GM23248 (cell line): Measurements from ENCODE around the gene TNFAIP8L2. TPM values are rescaled to one million over a fixed set of nuclear protein-coding genes. Genes with fewer than 3 reads are reported as not detected.

Experiments
- DNase-seq: peaks from one replicate; pipeline ENCODE4 v3.0.0-alpha.2; 2015
- H2AFZ ChIP-seq: fragments of 200-600 bp; sonication (generic); 2 replicates; pipeline ENCODE4 v1.6.1; 2016; ENCODE audit warnings: antibody characterized with exemption
- H3F3A ChIP-seq: fragments of 200-600 bp; sonication (generic); 2 replicates; pipeline ENCODE4 v1.6.1; 2016; ENCODE audit warnings: mild to moderate bottlenecking, antibody characterized with exemption, mixed run types; ENCODE audit not compliant: insufficient read depth
- H3K27ac ChIP-seq: fragments of 200-600 bp; sonication (generic); 2 replicates; pipeline ENCODE4 v1.5.1; 2016; ENCODE audit warnings: mild to moderate bottlenecking
- H3K27me3 ChIP-seq: fragments of 200-600 bp; sonication (generic); replicated peaks from 2 replicates; pipeline ENCODE4 v1.6.1; 2016; ENCODE audit warnings: mild to moderate bottlenecking; ENCODE audit not compliant: insufficient read depth
- H3K36me3 ChIP-seq: fragments of 200-600 bp; sonication (generic); 2 replicates; pipeline ENCODE4 v1.6.1; 2016; ENCODE audit warnings: low read depth, mild to moderate bottlenecking
- H3K4me1 ChIP-seq: fragments of 200-600 bp; sonication (generic); 2 replicates; pipeline ENCODE4 v1.6.1; 2016; ENCODE audit warnings: mild to moderate bottlenecking; ENCODE audit not compliant: insufficient read depth
- H3K4me2 ChIP-seq: fragments of 200-600 bp; sonication (generic); one replicate; pipeline ENCODE4 v1.6.1; 2016; ENCODE audit warnings: mild to moderate bottlenecking; ENCODE audit not compliant: unreplicated experiment
- H3K4me3 ChIP-seq: fragments of 200-600 bp; sonication (generic); 2 replicates; pipeline ENCODE4 v1.5.1; 2016; ENCODE audit warnings: mild to moderate bottlenecking
- H3K79me2 ChIP-seq: fragments of 200-600 bp; sonication (generic); 2 replicates; pipeline ENCODE4 v1.6.1; 2016; ENCODE audit warnings: mild to moderate bottlenecking; ENCODE audit not compliant: insufficient read depth
- H3K9ac ChIP-seq: fragments of 200-600 bp; sonication (generic); 2 replicates; pipeline ENCODE4 v1.6.1; 2016; ENCODE audit warnings: mild to moderate bottlenecking
- H3K9me2 ChIP-seq: fragments of 200-600 bp; sonication (generic); 2 replicates; pipeline ENCODE4 v1.6.1; 2016; ENCODE audit warnings: mixed run types, mild to moderate bottlenecking, moderate library complexity; ENCODE audit not compliant: insufficient read depth
- H3K9me3 ChIP-seq: fragments of 200-600 bp; sonication (generic); one replicate; pipeline ENCODE4 v1.6.1; 2017; ENCODE audit warnings: low read depth
- H4K20me1 ChIP-seq: fragments of 200-600 bp; sonication (generic); 2 replicates; pipeline ENCODE4 v1.6.0; 2016; ENCODE audit not compliant: insufficient read depth
- EZH2 ChIP-seq: fragments of 200-600 bp; sonication (generic); IDR thresholded peaks from 2 replicates; pipeline ENCODE4 v1.6.1; 2018; ENCODE audit warnings: antibody characterized with exemption, mild to moderate bottlenecking; ENCODE audit not compliant: insufficient read depth, poor library complexity, severe bottlenecking
- EZH2phosphoT487 ChIP-seq: fragments of 200-600 bp; sonication (generic); IDR thresholded peaks from 2 replicates; pipeline ENCODE4 v1.6.1; 2018; ENCODE audit warnings: antibody characterized with exemption, moderate library complexity, mild to moderate bottlenecking, low read depth; ENCODE audit not compliant: insufficient read depth
- WGBS, 2 experiments: methylation state at CpG; one replicate each; pipeline ENCODE4 v1.1.6; 2015 to 2017; ENCODE audit warnings: low lambda C conversion rate in 2 of 2, low coverage in 1 of 2; ENCODE audit errors: missing lambda C conversion rate in 2 of 2; 5-methylcytosine and 5-hydroxymethylcytosine counted together
- in situ Hi-C: fragments of 300-500 bp; cut with MboI; formaldehyde crosslinking; loops from 2 replicates; pipeline ENCODE4 v1.15.0; 2020
- polyA plus RNA-seq: library from polyadenylated mRNA; unstranded; fragments of >200 nt; fragmentation: Nextera tagmentation; extraction: Ambion mirVana; gene quantifications from 2 replicates; pipeline ENCODE4 v1.2.1, GENCODE V29; 2016
- total RNA-seq: library from RNA; depleted of rRNA; stranded (reverse); fragments of >200 nt; shearing (Covaris generic); gene quantifications from 2 replicates; pipeline ENCODE4 v1.2.3, GENCODE V29; 2014

The TNFAIP8L2 gene
- total and polyA plus RNA-seq, 2 experiments from 2014 or later, result not detected

DNA sequence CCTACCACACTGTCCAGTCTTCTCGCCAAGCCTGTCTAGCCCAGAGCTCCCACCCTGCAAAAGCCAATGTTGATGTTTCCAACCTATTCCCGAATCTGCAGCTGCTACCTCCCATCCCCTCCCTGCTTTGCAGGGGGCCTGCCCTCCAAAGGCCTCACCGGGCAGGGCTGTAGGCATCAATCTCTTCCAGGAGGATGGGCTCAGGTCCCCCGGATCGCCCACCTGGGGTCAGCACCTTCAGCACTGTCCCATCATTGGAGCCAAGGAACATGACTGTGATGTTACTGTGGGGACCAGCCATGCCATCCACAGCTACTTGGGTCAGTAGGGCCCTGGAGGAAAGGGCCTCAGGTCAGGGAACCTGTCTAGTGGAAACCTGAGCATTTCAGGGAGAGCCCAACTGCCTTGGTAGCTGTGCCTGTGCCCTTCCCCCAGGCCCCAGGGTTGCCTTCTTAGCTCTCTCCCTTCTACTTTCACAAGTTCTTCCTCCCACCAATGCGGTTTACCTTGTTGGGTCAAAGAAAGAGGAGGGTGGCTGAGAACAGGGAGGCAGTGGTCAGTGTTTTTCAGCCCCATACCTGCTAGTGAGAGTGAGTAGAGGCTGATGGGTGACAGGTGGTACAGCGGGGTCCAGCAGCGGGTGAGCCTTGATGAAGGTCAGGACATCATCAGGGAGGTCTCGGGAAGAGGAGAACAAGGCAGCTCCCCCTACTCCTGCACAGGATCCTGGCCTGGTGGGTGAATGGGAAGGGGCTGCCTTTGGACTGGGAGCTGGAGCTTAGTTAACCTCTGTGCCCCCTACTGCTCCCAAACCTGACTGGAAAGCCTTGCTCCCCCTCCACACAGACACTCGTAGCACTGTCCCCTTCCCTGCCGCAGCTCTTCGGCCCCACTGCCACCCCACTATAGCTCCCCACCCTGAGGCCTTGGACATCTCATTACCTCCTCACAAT, 20.7 kb upstream of the TNFAIP8L2 start:
- H3K9me3 ChIP-seq, result no peaks in the 10 kb centered on the region
- DNase-seq, result no peak
- H3K4me2 ChIP-seq, result no peak overlapping the region
- H3K9me2 ChIP-seq, result no peaks in the 10 kb centered on the region
- in situ Hi-C loops, result no loop called here
- no peaks in the 10 kb centered on the region for H3K79me2 ChIP-seq
- H3K4me1 ChIP-seq, result no peaks in the 10 kb centered on the region
- H3F3A ChIP-seq, result no peaks in the 10 kb centered on the region
- H3K27me3 ChIP-seq, result no peaks in the 10 kb centered on the region
- H3K4me3 ChIP-seq, result no peak overlapping the region
- H3K9ac ChIP-seq, result no peak overlapping the region
- H3K27ac ChIP-seq, result no peak overlapping the region
- H4K20me1 ChIP-seq, result no peaks in the 10 kb centered on the region
- no peak overlapping the region for H2AFZ ChIP-seq
- no peak for TF ChIP-seq EZH2
- no peak for TF ChIP-seq EZH2phosphoT487
- no peaks in the 10 kb centered on the region for H3K36me3 ChIP-seq
- 80% methylated on average over 12 of the region's 12 CpGs for WGBS, 2 experiments

DNA sequence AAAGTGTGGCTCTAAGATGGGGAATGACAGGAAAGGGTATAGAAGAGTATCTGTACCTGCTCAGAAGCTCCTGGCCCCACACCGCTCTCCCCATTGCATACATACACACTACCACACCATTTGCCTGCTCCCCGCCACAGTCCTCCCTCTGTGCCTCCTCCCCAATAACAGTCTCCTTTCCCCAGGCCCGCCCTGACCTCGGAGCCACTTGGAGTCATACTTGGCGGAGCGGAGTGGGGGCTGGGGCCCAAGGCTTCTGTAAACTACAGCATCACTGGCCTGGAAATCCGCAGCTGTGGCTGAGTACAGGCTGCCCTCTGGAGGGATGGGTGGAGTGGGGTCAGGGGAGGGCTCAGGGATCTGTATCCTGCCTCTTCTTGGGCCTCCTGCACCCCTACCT, 18.7 kb upstream of the TNFAIP8L2 start:
- Histone ChIP-seq H3K4me2 (no peak overlapping the region), H3K79me2 (no peaks in the 10 kb centered on the region), H3F3A (no peaks in the 10 kb centered on the region), H3K9me3 (no peaks in the 10 kb centered on the region), H3K36me3 (no peaks in the 10 kb centered on the region), H3K9me2 (no peaks in the 10 kb centered on the region), H4K20me1 (no peaks in the 10 kb centered on the region), H3K4me3 (no peak overlapping the region), H3K9ac (no peak overlapping the region), H3K4me1 (no peaks in the 10 kb centered on the region), H3K27ac (no peak overlapping the region), H3K27me3 (no peaks in the 10 kb centered on the region), H2AFZ (no peak overlapping the region)
- DNase-seq, result no peak
- TF ChIP-seq EZH2phosphoT487 (no peak), EZH2 (no peak)
- WGBS, 2 experiments, result 92 to 99% methylated on average over 7 of the region's 7 CpGs
- in situ Hi-C loops, result no loop called here

DNA sequence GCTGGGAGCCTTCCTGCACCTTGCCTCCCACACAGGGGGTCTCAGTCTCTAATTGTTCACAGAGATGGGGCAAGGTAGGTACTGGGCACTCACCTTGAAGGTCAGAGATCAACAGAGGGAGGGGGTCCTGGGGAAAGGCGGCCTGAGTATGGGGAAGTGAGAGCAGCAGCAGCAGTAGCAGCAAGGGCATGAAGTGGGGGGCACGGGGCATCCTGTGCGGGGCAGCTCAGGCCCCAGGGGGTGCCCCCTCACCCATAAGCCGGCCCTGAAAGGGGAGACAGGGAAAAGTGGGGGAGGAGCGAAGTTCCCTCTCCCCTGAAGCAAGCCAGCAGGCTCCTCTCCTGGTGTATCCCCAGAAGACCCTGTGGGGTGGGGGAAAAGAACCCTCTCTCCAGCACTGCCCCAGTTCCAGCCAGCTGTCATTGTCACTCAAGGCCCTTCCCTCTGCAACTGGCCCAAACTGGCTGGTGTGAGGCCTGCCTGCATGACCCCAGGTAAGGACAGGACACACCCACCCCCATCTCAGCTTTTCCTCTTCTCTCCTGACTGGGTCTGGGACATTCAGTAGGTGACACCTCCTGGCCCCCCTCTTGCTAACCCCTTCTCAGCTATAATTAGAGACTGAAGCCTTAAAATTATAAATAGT, 13.9 kb upstream of the TNFAIP8L2 start:
- H3K9me3 ChIP-seq, result no peaks in the 10 kb centered on the region
- no peaks in the 10 kb centered on the region for H4K20me1 ChIP-seq
- no peak overlapping the region for H3K4me3 ChIP-seq
- in situ Hi-C loops, result no loop called here
- H3K4me2 ChIP-seq, result no peak overlapping the region
- H3K4me1 ChIP-seq, result 0 out of 2 replicates have a peak, but pooled peaks cover 6% of the 10 kb centered on the region
- TF ChIP-seq EZH2phosphoT487 (no peak), EZH2 (no peak)
- H3K27ac ChIP-seq, result no peak overlapping the region
- H3F3A ChIP-seq, result peaks cover 2% of the 10 kb centered on the region; the same call in 1 of the 2 replicates
- H3K9me2 ChIP-seq, result no peaks in the 10 kb centered on the region
- 60 to 65% methylated on average over 1 to 5 of the region's 5 CpGs for WGBS, 2 experiments
- no peaks in the 10 kb centered on the region for H3K36me3 ChIP-seq
- H3K9ac ChIP-seq, result no peak overlapping the region
- no peaks in the 10 kb centered on the region for H3K79me2 ChIP-seq
- no peak for DNase-seq
- no peaks in the 10 kb centered on the region for H3K27me3 ChIP-seq
- H2AFZ ChIP-seq, result no peak overlapping the region

DNA sequence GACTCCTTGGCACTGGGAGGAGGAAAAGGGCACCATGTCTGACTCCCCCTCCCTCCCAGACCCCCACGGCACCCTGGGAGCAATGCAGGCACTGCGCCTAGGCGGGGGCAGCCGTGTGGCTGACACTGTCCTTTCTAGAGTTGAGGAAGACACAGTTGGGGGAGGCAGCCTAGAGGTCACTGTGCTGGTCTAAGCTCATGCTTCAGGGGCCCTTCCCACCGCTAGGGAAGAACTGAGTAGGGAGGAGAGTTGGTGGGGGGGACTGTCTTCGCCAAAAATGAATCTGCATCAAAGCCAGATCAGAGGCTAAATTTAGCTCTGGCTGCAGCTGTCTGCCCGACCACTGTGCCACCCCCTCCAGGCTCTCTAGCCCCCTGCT, 13.4 kb upstream of the TNFAIP8L2 start:
- Histone ChIP-seq H4K20me1 (no peaks in the 10 kb centered on the region), H3K4me3 (no peak overlapping the region), H3K9me3 (no peaks in the 10 kb centered on the region), H3F3A (peaks cover 7% of the 10 kb centered on the region), H3K4me1 (0 out of 2 replicates have a peak, but pooled peaks cover 7% of the 10 kb centered on the region), H3K36me3 (no peaks in the 10 kb centered on the region), H3K4me2 (no peak overlapping the region), H3K9ac (no peak overlapping the region), H3K27me3 (no peaks in the 10 kb centered on the region), H3K79me2 (no peaks in the 10 kb centered on the region), H2AFZ (no peak overlapping the region), H3K9me2 (no peaks in the 10 kb centered on the region), H3K27ac (no peak overlapping the region)
- 91 to 96% methylated on average over 7 of the region's 7 CpGs for WGBS, 2 experiments
- TF ChIP-seq EZH2phosphoT487, result no peak
- no peak for TF ChIP-seq EZH2
- DNase-seq, result no peak
- in situ Hi-C loops, result no loop called here
